SK-N-SH (cell line): ENCODE data around the gene TMEM205. TPM values are rescaled to one million over a fixed set of nuclear protein-coding genes. Genes with fewer than 3 reads are reported as not detected.
"Not testable (repeated sequence)": the region's sequence is repeated elsewhere in the genome, so short reads cannot be mapped to it uniquely, and the experiment has no call there.

ENCODE experiments used
- CTCF ChIA-PET: fragments of 300-600, 350-600 bp; formaldehyde crosslinking; extraction: SDS; loops from one replicate; lab custom pipeline; 2021; lab: Yijun Ruan, JAX
- POLR2A ChIA-PET: fragments of 350-600 bp; sonication (Branson Sonifier 250); formaldehyde crosslinking; extraction: SDS; loops from one replicate; lab custom pipeline; 2020; ENCODE audit warnings: antibody characterized with exemption, inconsistent platforms; lab: Yijun Ruan, JAX
- DNase-seq: peaks from one replicate; pipeline ENCODE4 v3.0.0; 2012
- H2AFZ ChIP-seq: fragments of 200-600 bp; sonication (generic); 2 replicates; pipeline ENCODE4 v1.8.1; 2016; ENCODE audit warnings: antibody characterized with exemption, mild to moderate bottlenecking, low read depth
- H3F3A ChIP-seq: fragments of 200-600 bp; sonication (generic); replicated peaks from 2 replicates; pipeline ENCODE3; 2016; ENCODE audit warnings: antibody characterized with exemption, mild to moderate bottlenecking; ENCODE audit not compliant: insufficient read depth
- H3K27ac ChIP-seq, 2 experiments: fragments of 200-500 bp in 1 of 2; fragments of 200-600 bp in 1 of 2; sonication (Bioruptor generic) in 1 of 2; sonication (generic), shearing (Covaris generic) in 1 of 2; 2 replicates each; pipeline versions ENCODE4 v1.5.1 to v1.6.1; 2014 to 2016; ENCODE audit warnings: low read depth in 2 of 2, inconsistent platforms in 1 of 2, low read length in 1 of 2, mild to moderate bottlenecking in 1 of 2, mixed read lengths in 1 of 2
- H3K27me3 ChIP-seq: fragments of 200-600 bp; sonication (generic), shearing (Covaris generic); 2 replicates; pipeline ENCODE4 v1.6.1; 2016; ENCODE audit warnings: mixed run types; ENCODE audit not compliant: insufficient read depth
- H3K36me3 ChIP-seq, 2 experiments: fragments of 200-500 bp in 1 of 2; fragments of 200-600 bp in 1 of 2; sonication (Bioruptor generic) in 1 of 2; sonication (generic) in 1 of 2; replicated peaks in 1 of 2; 2 replicates each; pipeline versions ENCODE3 to v1.5.1; 2014 to 2016; ENCODE audit warnings: low read length in 1 of 2, mild to moderate bottlenecking in 1 of 2; ENCODE audit not compliant: insufficient read depth in 2 of 2, control insufficient read depth in 1 of 2
- H3K4me1 ChIP-seq, 2 experiments: fragments of 200-500 bp in 1 of 2; fragments of 200-600 bp in 1 of 2; sonication (Bioruptor generic) in 1 of 2; sonication (generic), shearing (Covaris generic) in 1 of 2; 2 replicates each; pipeline versions ENCODE4 v1.5.1 to v1.6.1; 2014 to 2016; ENCODE audit warnings: low read depth in 1 of 2, low read length in 1 of 2, mixed run types in 1 of 2; ENCODE audit not compliant: insufficient read depth in 2 of 2, control insufficient read depth in 1 of 2
- H3K4me2 ChIP-seq: fragments of 200-600 bp; sonication (generic), shearing (Covaris generic); 2 replicates; pipeline ENCODE4 v1.6.1; 2017; ENCODE audit warnings: mixed run types
- H3K4me3 ChIP-seq, 2 experiments: fragments of 200-500 bp in 1 of 2; fragments of 200-600 bp in 1 of 2; sonication (Bioruptor generic) in 1 of 2; sonication (generic), shearing (Covaris generic) in 1 of 2; 2 replicates each; pipeline versions ENCODE4 v1.5.1 to v1.8.1; 2014 to 2016; ENCODE audit warnings: low read depth in 2 of 2, inconsistent platforms in 1 of 2, low read length in 1 of 2, mild to moderate bottlenecking in 1 of 2, mixed read lengths in 1 of 2, moderate library complexity in 1 of 2
- H3K79me2 ChIP-seq: fragments of 200-600 bp; sonication (generic); 2 replicates; pipeline ENCODE4 v1.8.1; 2017; ENCODE audit warnings: mild to moderate bottlenecking; ENCODE audit not compliant: insufficient read depth
- H3K9ac ChIP-seq: fragments of 200-600 bp; sonication (generic); 2 replicates; pipeline ENCODE4 v1.6.1; 2017; ENCODE audit warnings: mixed run types
- H3K9me2 ChIP-seq: fragments of 200-600 bp; sonication (generic); 2 replicates; pipeline ENCODE4 v1.6.1; 2017; ENCODE audit warnings: mixed run types
- H3K9me3 ChIP-seq: fragments of 200-600 bp; sonication (generic); 2 replicates; pipeline ENCODE4 v1.6.1; 2017; ENCODE audit warnings: mixed run types, mild to moderate bottlenecking, moderate library complexity
- H4K20me1 ChIP-seq: fragments of 200-600 bp; sonication (generic); 2 replicates; pipeline ENCODE4 v1.6.1; 2017; ENCODE audit warnings: mild to moderate bottlenecking, mixed run types; ENCODE audit not compliant: insufficient read depth
- GABPA ChIP-seq: IDR thresholded peaks from 2 replicates; pipeline ENCODE4 v1.4.0; 2012; ENCODE audit warnings: low read depth, mild to moderate bottlenecking
- JUND ChIP-seq: IDR thresholded peaks from 2 replicates; pipeline ENCODE4 v1.4.0; 2012
- MAX ChIP-seq: IDR thresholded peaks from 2 replicates; pipeline ENCODE4 v1.4.0; 2012; ENCODE audit warnings: low read depth
- MXI1 ChIP-seq: IDR thresholded peaks from 2 replicates; pipeline ENCODE4 v1.6.1; 2012; ENCODE audit warnings: mild to moderate bottlenecking, low read depth, low read length, improper control_type of control experiment
- RAD21 ChIP-seq: IDR thresholded peaks from 2 replicates; pipeline ENCODE4 v1.6.1; 2012; ENCODE audit warnings: mild to moderate bottlenecking, low read length
- RFX5 ChIP-seq: IDR thresholded peaks from 2 replicates; pipeline ENCODE4 v1.6.1; 2012; ENCODE audit warnings: mild to moderate bottlenecking, improper control_type of control experiment, low read length
- SIN3A ChIP-seq: IDR thresholded peaks from 2 replicates; pipeline ENCODE4 v1.6.1; 2012; ENCODE audit warnings: low read depth, mild to moderate bottlenecking, low read length, moderate library complexity, borderline replicate concordance
- SMC3 ChIP-seq: IDR thresholded peaks from 2 replicates; pipeline ENCODE4 v1.6.1; 2012; ENCODE audit warnings: low read depth, low read length, improper control_type of control experiment
- TAF1 ChIP-seq: IDR thresholded peaks from 2 replicates; pipeline ENCODE4 v1.6.1; 2012; ENCODE audit warnings: low read depth, mild to moderate bottlenecking, low read length, moderate library complexity, borderline replicate concordance
- TCF12 ChIP-seq: IDR thresholded peaks from 2 replicates; pipeline ENCODE4 v1.4.0; 2012
- TEAD4 ChIP-seq: IDR thresholded peaks from 2 replicates; pipeline ENCODE4 v1.4.0; 2012; ENCODE audit warnings: mild to moderate bottlenecking, borderline replicate concordance; ENCODE audit not compliant: insufficient read depth
- WGBS: methylation state at CpG from one replicate; pipeline ENCODE4 v1.1.6; 2017; ENCODE audit warnings: low lambda C conversion rate; 5-methylcytosine and 5-hydroxymethylcytosine counted together
- polyA plus RNA-seq, 3 experiments: library from polyadenylated mRNA; depleted of rRNA; stranded (reverse); fragments of >200 nt; gene quantifications; 2 replicates each; pipeline ENCODE4 v1.2.3, GENCODE V29; 2012

Gene TMEM205
- polyA plus RNA-seq, 1 of the 3 experiments (the other 2 are of a cell fraction) = 219 TPM

- Histone ChIP-seq H4K20me1 (no peaks in the 10 kb centered on the region), H3K4me2 (no peak overlapping the region), H3K9me3 (no peaks in the 10 kb centered on the region), H3K27me3 (no peaks in the 10 kb centered on the region), H3K4me3 (no peak overlapping the region), H3K9ac (no peak overlapping the region), H3K36me3 (no peaks in the 10 kb centered on the region), H3K4me1 (peaks cover 9 to 19% of the 10 kb centered on the region in 2 experiments), H3K79me2 (no peaks in the 10 kb centered on the region), H2AFZ (no peak overlapping the region), H3K27ac (no peak overlapping the region; a peak in 1 of 4 replicates), H3K9me2 (no peaks in the 10 kb centered on the region), H3F3A (peaks cover 13% of the 10 kb centered on the region)
- no peak for DNase-seq
- ChIA-PET CTCF (interaction anchor here (2.0 kb wide), 1 partner anchor 25 kb away, joined by 5 read pairs; the partner anchor contains the start of gene TSPAN16), POLR2A (interaction anchor here (0.5 to 1.6 kb wide), 3 partner anchors 18 to 132 kb away, joined by 3 to 5 read pairs (median 4); partner anchors contain the start of gene RAB3D)
- TF ChIP-seq MXI1 (no peak), TAF1 (no peak), SMC3 (no peak), MAX (no peak), TEAD4 (no peak), GABPA (no peak), JUND (no peak), RAD21 (no peak), RFX5 (no peak), SIN3A (no peak), TCF12 (no peak)
- WGBS = 95% methylated on average over 14 of the region's 14 CpGs
These were observed 24.6 kb downstream of the TMEM205 start for GRCh38 chr19:11321191-11322126.

GRCh38 chr19:11320278-11320995 is 25.6 kb downstream of the TMEM205 start:
- H3K4me2 ChIP-seq, H4K20me1 ChIP-seq, DNase-seq, H3K9me2 ChIP-seq, H3K27me3 ChIP-seq, H2AFZ ChIP-seq, H3K4me3 ChIP-seq, H3K36me3 ChIP-seq, H3K9ac ChIP-seq, H3K9me3 ChIP-seq, H3K27ac ChIP-seq, H3K79me2 ChIP-seq, CTCF ChIA-PET: not testable (repeated sequence)
- WGBS = 85% methylated on average over 9 of the region's 9 CpGs
- peaks cover 11% of the 10 kb centered on the region for H3F3A ChIP-seq
- POLR2A ChIA-PET = interaction anchor here (0.6 to 1.6 kb wide), 2 partner anchors 19 to 80 kb away, joined by 3 to 4 read pairs; partner anchors contain the start of gene RAB3D
- H3K4me1 ChIP-seq = peaks cover 9 to 19% of the 10 kb centered on the region in 2 experiments
